Mucosa of gallbladder (tissue), 1 donor: Measurements from ENCODE around the gene POC5. TPM values are rescaled to one million over a fixed set of nuclear protein-coding genes. Genes with fewer than 3 reads are reported as not detected.
A peak's percentile ranks its signal among the peaks of the same experiment; 100 is the strongest.
"Not testable (repeated sequence)": the region's sequence is repeated elsewhere in the genome, so short reads cannot be mapped to it uniquely, and the experiment has no call there.

ENCODE experiments used
- DNase-seq: peaks from one replicate; pipeline ENCODE4 v3.0.0-alpha.2; 2020; ENCODE audit warnings: low spot score
- total RNA-seq: library from RNA; stranded (reverse); gene quantifications from one replicate; pipeline ENCODE4 v1.2.1, GENCODE V29; 2021
- donor health status: DM: no; HTN: no; CAD: no.

Gene POC5
- total RNA-seq: 8.4 TPM

GRCh38 chr5:75717082-75717922, at the start of gene POC5:
TSS of gene POC5 (minus strand) at chr5:75717437. CDS start at chr5:75712937, 4,500 bp downstream.
- peak; percentile 98 for DNase-seq

GRCh38 chr5:75758116-75758515, 40.9 kb upstream of the POC5 start:
- no peak for DNase-seq

- no peak for DNase-seq
These were observed 39.7 kb upstream of the POC5 start for GRCh38 chr5:75756981-75757380.

GRCh38 chr5:75756211-75756610, 39.0 kb upstream of the POC5 start:
- no peak for DNase-seq

GRCh38 chr5:75753182-75753581, 35.9 kb upstream of the POC5 start:
- no peak for DNase-seq

- DNase-seq: no peak
These were observed 27.1 kb upstream of the POC5 start for GRCh38 chr5:75744355-75744754.

GRCh38 chr5:75736273-75736672, 19.0 kb upstream of the POC5 start:
- no peak for DNase-seq

- DNase-seq: peak; percentile 31
These were observed 17.9 kb upstream of the POC5 start for GRCh38 chr5:75734913-75735789.

GRCh38 chr5:75733767-75734166, 16.5 kb upstream of the POC5 start:
- DNase-seq: no peak

GRCh38 chr5:75731515-75731914, 14.3 kb upstream of the POC5 start:
- not testable (repeated sequence) for DNase-seq

- peak; percentile 58 for DNase-seq
These were observed 12.1 kb upstream of the POC5 start for GRCh38 chr5:75729321-75729720.

- DNase-seq: no peak
These were observed 10.7 kb upstream of the POC5 start for GRCh38 chr5:75727931-75728330.

GRCh38 chr5:75726224-75726623, 9.0 kb upstream of the POC5 start:
- DNase-seq: not testable (repeated sequence)

GRCh38 chr5:75723378-75723777, 6.1 kb upstream of the POC5 start:
- no peak for DNase-seq

- DNase-seq: no peak
These were observed 4.3 kb upstream of the POC5 start for GRCh38 chr5:75721573-75721972.

- no peak for DNase-seq
These were observed 3.6 kb upstream of the POC5 start for GRCh38 chr5:75720882-75721281.

GRCh38 chr5:75716715-75717081, 539 bp downstream of the POC5 start:
- no peak for DNase-seq

- DNase-seq: no peak
These were observed 5.1 kb downstream of the POC5 start for GRCh38 chr5:75712091-75712490.

- DNase-seq: no peak
These were observed 6.1 kb downstream of the POC5 start for GRCh38 chr5:75711151-75711550.

GRCh38 chr5:75710637-75711036, 6.6 kb downstream of the POC5 start:
- no peak for DNase-seq

- no peak for DNase-seq
These were observed 9.2 kb downstream of the POC5 start for GRCh38 chr5:75707911-75708509.

GRCh38 chr5:75706775-75707174, 10.5 kb downstream of the POC5 start:
- DNase-seq: no peak
